HG03095 (cell line): ENCODE measurements around the gene PHF21A.

ENCODE experiments used
- ATAC-seq: cut with Tn5 transposase; IDR thresholded peaks from one replicate; pipeline ENCODE4 v1.9.1; 2021; ENCODE audit warnings: moderate library complexity; ENCODE audit not compliant: unreplicated experiment

Gene PHF21A

DNA sequence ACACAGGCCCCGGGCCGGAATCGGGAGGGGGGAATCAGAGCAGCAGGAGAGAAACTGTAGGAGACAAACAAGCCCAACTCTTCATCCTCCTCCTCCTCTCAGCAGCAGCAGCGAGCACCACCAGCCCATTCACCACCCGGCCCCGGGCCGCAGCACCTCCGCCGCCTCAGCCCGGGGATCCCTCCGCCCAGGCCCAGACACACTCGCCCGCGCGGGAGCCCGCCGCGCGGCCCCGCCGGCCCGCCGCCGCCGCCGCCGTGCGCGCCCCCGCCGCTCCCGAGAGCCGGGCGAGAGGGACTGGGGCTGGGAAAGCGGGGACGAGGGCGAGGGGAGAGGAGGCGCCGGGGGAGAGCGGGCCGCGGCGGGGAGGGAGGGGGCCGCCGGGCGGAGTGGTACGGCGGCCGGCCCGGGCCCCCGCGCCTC is at the start of gene PHF21A:
Gene PHF21A, minus strand, starts transcription at position 154 of the 423 bp plus-strand sequence. CDS start 37,235 bp downstream, outside the sequence.
- ATAC-seq, result peak; percentile 43

DNA sequence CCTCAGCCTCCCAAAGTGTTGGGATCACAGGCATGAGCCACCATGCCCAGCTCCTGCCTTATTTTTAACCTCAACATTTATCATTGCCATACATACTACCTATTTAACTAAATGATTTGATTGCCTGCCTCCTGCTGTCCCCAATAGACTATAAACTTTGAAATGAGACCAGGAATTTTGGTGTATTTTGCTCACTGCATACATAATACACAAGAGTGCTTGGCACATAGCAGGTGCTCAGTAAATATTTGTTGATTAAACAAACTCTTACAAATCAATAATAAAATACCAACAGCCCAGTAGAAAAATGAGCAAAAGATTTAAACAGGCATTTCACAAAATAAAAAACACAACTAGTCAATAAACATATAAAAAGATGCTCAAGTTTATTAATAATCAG is 49.5 kb upstream of the PHF21A start:
- no peak for ATAC-seq

DNA sequence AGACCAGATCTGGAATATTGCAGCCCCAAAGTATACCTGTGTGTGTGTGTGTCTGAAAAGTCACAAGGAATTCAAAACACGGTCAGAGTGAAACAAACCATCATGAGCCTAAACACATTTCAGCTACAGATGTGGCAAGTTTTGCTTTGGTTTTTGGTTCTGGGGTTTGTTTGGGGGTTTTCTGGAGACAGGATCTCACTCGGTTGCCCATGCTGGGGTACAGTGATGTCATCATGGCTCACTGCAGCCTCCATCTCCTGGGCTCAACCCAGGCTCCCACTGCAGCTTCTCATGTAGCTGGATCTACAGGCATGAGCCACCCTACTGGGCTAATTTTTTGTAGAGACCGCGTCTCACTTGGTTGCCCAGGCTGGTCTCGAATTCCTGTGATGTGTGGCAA is 41.4 kb upstream of the PHF21A start:
- no peak for ATAC-seq

DNA sequence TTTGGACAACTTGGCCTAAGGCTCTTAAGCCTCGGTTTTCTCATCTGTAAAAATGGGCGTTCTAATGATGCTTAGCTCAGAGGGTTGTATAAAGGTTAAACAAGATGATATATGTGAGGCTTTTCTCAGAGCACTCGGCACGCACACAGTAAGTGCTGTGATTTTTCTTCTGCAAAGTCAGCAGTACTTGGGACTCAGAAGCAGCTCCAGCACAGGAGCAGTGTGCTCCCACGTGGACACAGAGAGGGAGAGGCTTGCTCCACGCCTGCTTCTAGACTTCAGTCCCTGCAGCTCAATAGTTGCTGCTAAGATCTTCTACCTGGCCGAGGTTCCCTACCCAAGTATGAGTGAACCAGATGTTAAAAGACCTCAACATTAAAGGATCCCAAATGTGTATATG is 39.9 kb upstream of the PHF21A start:
- ATAC-seq, result no peak

DNA sequence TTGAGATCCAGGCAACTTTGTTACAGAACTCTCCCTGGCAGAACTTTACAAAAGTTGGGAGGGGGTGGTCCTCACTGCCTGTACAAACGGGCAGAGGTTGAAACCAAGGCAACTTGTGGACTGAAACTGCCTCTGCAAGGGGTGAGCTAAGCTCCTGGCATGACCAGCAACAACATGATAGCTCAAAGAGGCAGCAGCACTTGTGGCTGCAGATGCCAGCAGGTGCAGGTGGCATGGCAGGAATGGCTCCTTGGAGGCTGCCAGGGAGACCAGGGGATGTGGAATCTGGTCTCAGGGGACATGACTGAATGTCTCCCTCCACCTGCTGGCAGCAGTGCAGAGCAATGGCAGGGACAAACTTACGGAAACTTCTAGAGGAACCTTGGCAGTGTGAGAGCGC is 38.8 kb upstream of the PHF21A start:
- no peak for ATAC-seq

DNA sequence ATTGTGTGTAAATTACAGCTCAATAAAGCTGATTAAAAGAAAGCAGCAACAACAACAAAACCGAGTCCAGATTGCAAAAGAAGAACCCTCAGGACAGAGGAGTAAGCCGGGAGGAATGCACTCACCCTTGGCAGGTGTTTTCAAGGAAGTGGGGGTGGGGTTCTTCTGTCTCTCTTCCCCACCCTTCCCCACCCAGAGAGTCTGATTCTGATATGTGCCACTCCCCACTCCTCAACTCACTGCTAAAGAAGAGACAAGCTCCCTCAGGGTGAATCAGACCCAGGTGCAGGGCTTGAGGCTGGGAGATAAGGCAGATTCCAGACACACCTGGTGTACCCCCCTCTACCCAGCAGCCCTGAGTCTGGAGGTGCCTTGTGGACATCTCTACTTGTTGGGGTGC is 38.4 kb upstream of the PHF21A start:
- ATAC-seq, result no peak

DNA sequence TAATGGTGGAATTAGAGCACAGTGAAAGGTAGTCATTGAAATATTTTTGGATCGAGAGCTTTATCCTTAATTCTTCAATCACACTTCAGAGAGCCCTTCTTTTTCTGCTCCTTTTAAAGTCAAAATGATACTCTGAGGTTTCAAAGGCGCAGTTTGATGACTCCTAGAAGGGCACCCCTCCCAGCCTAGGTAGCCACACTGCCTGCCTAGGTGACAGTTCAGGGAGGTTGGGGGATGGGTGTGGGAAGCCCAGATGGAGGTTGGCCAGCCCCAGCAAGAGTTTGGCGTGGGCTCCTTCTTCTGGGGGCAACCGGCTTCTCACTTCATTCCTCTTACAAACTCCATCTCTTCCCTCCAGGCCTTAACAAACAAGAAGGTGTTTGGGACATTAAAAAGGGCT is 28.6 kb upstream of the PHF21A start:
- ATAC-seq, result no peak

DNA sequence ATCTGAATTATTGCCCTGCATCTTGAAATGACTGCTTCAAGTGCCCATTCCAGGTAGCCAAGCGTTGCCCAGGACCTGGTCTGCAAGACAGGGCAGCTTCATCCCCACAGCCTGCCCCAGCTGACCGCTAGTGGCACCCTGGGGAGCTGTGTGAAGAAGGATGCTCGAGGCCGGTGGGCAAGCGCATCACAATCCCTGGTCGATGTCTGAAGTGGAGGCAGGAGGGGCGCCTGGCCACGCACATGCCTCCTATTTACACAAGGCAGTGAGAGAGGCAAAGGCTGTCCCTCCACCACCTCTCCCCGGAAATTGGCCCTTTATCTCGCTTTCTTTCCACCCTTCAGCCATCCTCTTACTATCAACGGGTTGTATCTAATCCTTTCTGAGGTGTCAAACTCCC is 28.1 kb upstream of the PHF21A start:
- no peak for ATAC-seq

DNA sequence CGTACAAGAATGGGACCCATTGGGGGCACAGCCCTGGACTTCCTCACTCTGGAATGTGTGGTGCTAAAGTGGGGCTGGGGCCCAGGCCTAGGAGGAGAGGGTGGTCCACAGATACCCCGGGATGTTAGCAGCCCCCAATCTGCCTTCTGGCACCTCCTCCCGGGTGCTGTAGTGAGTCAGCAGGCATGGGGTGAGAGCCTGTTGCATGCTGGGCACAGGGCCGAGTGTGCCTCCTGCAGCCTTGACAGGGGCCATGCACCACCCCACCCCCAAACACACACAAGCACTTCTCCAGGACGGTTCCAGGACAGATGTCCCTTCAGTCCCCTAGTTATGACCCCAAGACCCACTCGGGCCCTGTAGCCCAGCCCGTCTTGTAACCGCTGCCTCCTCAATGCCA is 23.5 kb upstream of the PHF21A start:
- ATAC-seq, result no peak

DNA sequence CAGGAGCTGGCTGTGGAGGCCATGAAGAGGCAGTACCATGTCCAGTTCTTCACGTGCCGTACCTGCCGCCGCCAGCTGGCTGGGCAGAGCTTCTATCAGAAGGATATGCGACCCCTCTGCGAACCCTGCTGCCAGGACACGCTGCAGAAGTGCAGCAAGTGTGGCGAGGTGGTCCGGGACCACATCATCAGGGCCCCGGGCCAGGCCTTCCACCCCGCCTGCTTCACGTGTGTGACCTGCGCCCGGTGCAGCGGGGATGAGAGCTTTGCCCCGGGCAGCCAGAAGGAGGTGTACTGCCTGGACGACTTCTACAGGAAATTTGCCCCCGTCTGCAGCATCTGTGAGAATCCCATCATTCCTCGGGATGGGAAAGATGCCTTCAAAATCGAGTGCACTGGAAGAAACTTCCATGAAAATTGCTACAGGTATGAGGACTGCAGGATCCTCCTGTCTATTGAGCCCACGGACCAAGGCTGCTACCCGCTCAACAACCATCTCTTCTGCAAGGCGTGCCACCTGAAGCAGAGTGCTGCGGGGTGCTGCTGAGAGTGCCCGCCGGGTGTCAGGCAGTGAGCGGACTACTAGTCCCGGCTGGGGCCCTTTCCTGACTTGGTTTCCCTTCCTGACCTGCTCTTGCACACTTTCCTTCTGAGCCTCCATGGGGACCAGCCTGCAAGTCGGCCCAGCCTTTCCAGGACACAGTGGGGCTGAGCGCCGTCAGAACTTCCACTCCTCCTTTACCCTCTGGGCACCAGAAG is 22.0 kb upstream of the PHF21A start:
- no peak for ATAC-seq

DNA sequence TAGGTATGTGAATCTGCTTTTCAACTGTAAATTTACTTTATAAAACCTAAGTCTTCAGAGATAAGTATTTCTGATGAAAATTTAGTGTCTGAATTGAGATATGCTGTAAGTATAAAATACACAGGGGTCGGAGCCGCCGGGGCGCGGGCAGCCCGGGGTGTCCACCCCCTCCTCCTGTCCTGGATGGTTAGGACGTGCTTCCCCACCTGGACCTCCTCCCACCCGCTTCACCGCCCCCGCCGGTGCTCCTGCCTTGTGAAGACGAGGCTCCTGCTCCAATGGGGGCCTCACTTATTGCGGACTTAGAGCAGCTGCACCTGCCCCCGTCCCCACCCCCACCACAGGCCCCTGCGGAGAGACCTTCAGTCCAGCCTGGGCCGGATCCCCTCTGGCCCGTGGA is 21.3 kb upstream of the PHF21A start:
- no peak for ATAC-seq

DNA sequence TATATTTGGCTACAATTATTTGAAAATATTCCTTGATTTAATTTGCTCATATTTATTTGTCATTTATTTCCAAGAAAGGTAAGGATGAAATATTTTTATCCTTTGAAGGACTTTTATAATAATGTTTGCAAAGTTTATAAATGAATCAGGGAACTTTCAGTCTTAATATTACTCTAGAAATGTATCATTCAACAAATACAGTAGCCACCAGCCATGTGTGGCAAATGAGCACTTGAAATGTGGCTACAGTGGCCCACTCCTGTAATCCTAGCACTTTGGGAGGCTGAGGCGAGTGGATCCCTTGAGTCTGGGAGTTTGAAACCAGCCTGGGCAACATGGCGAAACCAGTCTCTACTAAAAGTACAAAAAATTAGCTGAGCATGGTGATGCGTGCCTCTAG is 20.3 kb upstream of the PHF21A start:
- no peak for ATAC-seq

DNA sequence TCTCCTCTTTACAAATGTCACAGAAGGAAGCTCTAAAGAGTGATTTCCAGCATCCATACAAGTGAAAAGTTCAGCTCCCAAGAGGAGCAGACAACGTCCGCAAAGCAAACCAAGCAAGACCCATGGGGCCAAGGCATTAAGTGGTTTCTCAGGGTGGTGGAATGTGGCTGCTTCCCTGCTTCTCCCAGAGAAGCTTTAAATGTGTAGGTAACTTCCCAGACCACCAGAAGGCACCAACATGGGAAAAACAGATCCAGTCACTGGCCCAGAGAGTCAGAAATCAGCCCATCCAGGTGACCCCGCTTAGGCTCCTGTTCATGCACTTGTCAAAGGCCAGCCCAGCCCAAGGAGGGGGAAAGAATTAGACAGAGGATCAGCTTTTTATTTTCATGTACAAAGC is 13.3 kb upstream of the PHF21A start:
- no peak for ATAC-seq

DNA sequence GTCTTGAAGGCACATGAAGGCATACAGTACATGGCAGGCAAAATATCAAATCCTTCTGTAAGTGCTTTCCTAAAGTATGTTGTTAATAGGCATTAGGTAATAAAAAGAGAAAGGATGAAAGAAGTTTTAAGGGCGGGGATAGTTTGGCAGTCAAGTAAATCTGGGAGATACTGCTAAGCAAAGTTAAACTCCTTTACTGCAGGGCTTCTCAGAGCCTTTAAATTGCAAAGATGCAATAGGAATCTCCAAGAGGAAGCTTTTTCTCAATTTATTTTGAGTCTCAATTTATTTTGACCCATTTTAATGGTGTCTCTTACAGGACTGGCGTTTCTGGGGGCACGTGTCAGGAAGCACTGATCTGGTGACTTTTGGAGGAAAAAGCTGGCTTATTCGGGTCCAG is 12.8 kb upstream of the PHF21A start:
- no peak for ATAC-seq

DNA sequence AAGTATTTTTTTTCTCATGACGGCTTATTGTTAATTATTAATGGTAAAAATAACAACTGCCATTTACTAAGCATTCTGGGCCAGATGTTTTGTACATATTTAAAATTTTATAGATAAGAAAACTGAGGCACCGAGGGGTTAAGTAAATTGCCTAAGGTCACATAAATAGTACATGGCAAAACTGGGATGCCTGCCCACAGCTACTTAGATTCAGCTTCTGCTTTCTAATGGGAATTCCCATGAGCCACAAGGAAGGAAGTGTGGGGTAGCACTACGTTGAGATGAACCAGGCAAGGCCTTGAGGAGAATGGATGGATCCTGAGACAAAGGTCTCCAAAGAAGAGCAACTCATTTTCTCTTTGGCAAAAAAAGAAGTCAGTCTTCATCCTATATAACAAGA is 11.9 kb upstream of the PHF21A start:
- no peak for ATAC-seq

DNA sequence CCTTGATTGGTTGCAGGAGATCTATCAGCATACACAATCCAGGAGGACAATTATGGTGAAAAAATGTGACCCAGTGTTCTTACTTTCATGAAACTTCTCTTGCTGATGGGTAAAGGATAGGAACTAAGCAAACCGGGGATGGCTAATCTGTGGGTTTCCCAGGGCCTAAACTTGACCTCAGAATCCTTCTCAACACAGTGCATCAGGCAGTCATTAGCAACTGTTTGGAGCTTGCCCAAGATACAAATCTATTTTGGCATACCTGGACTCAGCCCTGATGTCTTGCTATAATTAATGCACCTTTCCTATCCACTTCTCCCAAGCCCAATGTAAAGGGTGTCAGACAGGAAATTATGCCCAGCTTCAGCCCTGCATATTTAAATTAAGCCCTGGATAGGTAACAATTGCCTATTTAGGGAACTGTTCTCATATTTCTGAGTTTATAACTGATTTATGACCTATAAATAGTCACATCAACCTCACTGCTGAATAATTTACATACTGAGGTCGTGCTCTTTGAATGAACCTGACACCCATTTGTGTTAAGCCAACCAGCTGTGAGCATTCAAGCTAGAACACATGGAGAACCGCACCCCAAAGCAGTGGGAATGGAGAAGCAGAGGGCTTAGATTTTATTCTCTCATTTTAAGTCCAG is 9.2 kb upstream of the PHF21A start:
- no peak for ATAC-seq

DNA sequence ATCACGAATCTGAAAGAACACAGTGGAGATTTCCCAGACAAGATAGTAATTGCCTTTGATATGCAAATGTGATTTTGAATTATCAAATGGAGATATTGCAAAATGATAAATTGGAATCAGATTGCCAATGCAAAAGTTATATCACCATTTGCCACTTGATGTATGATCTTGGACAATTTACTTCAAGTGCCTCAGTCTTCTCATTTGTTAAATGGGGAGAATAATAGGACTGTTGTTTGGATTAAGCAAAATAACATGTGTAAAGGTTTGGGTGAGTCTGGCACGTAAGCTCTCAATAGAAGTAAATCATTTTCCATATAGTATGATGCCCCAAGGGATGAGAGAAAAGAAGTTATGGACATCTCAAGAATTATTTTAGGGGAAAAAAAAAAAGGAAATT is 7.9 kb upstream of the PHF21A start:
- ATAC-seq, result no peak

DNA sequence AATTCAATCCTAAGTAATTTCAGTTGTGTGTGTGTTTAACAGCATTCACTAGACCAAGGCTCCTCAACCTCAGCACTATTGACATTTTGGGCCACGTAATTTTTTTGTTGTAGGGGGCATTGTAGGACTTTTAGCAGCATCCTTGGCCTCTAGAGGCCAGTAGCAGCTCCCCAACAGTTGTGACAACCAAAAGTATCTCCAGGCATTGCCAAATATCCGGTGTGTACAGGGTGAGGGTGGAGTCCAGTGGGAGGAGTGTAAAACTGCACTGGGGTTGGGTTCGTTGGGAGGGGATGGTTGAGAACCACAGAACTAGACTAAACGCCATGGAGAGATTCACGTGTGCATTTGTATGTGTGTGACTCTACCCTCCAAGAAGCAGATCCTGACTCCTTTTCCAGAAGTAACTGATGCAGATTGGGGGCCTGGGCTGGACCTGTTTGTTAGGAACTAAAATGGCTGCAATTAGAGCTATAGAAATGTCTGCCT is 5.9 kb upstream of the PHF21A start:
- peak; percentile 82 for ATAC-seq

DNA sequence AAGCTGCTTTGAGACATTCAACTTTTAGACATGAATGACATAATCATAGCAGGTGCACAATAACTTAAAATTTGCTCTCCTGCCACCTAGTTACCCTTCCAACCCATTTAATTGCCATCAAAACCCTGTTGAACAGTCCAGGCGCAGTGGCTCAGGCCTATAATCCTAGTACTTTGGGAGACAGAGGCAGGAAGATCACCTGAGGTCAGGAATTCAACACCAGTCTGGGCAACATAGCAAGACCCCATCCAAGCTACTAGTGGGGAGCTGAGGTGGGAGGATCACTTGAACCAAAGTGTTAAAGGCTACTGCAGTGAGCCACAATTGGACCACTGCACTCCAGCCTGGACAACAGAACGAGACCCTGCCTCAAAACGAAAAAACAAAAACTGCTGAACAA is 4.0 kb upstream of the PHF21A start:
- no peak for ATAC-seq

DNA sequence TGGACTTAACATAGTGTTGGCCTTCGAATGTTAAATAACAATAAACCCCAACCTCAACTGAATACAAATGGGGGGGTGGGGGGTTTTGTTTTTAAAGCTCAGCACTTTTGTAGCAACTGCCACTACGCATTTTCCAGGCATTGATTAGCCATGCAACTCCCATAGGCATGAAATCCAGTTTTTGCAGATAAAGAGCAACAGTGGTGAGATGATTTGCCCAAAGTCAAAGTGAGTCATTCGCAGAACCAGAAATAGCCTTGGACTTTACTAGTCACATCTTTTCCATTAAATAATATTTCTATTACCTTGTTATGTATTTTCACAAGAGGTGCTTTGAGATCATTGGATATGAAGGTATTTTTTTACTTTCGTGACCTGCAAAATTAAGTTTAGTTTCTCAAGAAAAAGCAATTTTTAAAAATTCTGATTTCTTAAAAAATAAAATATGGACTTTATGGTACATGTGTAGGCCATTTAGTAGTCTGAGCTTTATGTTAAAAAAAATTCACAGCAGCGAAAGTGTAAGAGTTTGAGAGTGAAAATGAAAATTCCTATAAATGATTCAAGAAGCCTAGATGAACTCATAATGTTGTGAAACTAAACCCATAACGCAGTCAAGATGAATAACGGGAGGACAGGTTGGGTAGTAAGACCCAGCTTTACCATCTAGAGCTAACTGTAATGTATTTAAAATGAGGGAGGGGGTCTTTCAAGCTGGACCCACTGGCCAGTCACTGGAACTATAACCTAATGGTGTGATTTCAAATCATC is 1.9 kb upstream of the PHF21A start:
- no peak for ATAC-seq

DNA sequence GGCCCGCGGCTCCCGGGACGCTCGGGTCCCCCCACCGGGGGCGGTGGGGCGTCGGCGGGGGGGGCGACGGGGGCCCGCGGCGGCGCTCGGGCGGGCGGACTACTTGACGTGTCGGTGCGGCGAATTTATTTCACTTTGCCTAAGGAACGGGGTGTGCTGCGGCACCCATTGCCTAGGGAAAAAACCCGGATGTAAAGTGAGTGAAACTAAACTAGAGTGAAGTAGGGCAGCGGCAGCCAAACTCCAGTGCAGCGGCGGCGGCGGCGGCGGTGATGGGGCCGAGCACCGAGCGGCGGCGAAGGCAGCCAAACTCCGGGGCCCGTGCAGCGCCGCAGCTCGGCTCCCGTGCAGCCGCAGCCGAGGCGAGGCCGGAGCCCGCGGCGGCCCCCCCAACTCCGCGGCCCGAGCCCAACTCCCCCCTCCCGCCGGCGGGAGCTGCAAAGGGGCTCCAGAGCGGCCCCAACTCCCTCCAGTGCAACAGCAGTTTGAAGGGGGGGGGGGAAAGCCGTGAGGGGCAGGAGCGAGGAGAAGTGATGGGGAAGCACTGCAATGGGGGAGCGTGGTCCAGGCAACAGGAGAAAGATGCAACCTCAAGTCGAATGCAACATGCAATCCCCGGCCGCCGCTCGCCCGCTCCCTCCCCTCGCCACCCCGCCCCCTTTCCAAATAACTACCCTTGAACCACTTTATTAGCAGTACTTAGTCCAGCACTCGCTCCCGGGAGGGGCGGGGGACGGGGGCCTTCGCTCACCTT is 647 bp upstream of the PHF21A start:
- peak; percentile 39 for ATAC-seq
